ENCODE data around the gene TSHZ3.
A peak's percentile ranks its signal among the peaks of the same experiment; 100 is the strongest.

Gene TSHZ3

DNA sequence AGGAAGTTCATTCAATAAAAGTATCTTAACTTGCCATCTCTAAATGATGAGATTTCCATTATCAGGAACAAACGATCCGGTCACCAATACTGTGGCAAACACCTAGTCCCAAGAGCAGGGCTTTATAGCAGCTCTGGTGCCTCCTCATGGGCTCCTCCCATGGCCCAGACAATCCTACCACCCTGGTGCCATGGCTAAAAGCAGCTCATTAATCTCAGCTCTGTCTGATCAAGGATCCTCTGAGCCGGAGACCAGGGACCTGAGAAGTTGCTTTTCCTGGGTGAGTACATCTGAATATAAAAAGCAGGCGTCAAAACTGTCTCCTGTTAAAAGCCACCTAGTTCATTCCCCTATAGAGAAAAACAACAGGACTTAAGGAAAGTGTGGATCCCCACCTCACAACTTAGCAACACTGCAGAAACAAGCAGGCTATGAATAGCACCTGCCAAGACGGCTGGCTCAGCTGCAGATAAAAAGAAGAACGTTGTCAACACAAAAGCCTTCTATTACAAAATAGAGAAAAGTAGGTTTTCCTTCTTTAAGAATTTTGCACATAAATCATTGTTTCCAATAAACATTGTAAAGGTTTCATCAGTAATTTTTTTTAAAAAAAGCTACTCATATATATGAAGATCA lies 30.3 kb downstream of the TSHZ3 start:
- TF ChIP-seq MYC (IDR thresholded peaks at IDR 0.05; ENCODE audit: low read depth, low read length) (no peak), POLR2A (IDR thresholded peaks at IDR 0.05; ENCODE audit: extremely low read depth, insufficient read length) (no peak)
- TF ChIP-seq, protein P1, sequence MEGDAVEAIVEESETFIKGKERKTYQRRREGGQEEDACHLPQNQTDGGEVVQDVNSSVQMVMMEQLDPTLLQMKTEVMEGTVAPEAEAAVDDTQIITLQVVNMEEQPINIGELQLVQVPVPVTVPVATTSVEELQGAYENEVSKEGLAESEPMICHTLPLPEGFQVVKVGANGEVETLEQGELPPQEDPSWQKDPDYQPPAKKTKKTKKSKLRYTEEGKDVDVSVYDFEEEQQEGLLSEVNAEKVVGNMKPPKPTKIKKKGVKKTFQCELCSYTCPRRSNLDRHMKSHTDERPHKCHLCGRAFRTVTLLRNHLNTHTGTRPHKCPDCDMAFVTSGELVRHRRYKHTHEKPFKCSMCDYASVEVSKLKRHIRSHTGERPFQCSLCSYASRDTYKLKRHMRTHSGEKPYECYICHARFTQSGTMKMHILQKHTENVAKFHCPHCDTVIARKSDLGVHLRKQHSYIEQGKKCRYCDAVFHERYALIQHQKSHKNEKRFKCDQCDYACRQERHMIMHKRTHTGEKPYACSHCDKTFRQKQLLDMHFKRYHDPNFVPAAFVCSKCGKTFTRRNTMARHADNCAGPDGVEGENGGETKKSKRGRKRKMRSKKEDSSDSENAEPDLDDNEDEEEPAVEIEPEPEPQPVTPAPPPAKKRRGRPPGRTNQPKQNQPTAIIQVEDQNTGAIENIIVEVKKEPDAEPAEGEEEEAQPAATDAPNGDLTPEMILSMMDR (IDR thresholded peaks at IDR 0.05; ENCODE audit: low read depth, low read length), result no peak
- TF ChIP-seq, protein P2, sequence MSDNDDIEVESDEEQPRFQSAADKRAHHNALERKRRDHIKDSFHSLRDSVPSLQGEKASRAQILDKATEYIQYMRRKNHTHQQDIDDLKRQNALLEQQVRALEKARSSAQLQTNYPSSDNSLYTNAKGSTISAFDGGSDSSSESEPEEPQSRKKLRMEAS (IDR thresholded peaks at IDR 0.05; ENCODE audit: low read depth, low read length), result no peak
- no peak overlapping the region for H3K4me3 ChIP-seq (ENCODE audit: low read depth, low read length)
- DNase-seq (ENCODE audit: low read depth), result no peak

DNA sequence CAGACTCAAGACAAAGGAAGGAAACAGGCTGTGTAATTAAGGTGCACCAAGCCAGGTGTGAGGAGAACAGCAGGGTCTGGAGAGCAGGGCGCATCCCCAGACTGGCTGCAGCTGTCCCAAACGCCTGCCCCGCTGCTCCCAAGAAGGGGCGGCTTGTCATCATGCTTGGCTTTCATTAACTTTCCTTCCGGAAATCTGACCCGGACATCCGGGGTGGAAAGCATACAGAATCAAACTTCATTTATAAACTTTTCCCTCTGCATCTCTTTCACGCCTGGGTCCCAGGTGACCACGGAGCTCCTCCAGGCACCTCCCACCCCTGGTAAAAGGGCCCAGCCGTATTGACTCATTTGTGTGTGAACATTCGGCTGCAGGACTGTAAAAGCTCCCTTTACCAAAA lies 31.7 kb downstream of the TSHZ3 start:
- DNase-seq (ENCODE audit: low read depth), result no peak
- no peak overlapping the region for H3K4me3 ChIP-seq (ENCODE audit: low read depth, low read length)
- no peak for TF ChIP-seq POLR2A (IDR thresholded peaks at IDR 0.05; ENCODE audit: extremely low read depth, insufficient read length)
- TF ChIP-seq MYC (IDR thresholded peaks at IDR 0.05; ENCODE audit: low read depth, low read length), result no peak
- TF ChIP-seq, protein P1 (IDR thresholded peaks at IDR 0.05; ENCODE audit: low read depth, low read length), result no peak
- TF ChIP-seq, protein P2 (IDR thresholded peaks at IDR 0.05; ENCODE audit: low read depth, low read length), result no peak

DNA sequence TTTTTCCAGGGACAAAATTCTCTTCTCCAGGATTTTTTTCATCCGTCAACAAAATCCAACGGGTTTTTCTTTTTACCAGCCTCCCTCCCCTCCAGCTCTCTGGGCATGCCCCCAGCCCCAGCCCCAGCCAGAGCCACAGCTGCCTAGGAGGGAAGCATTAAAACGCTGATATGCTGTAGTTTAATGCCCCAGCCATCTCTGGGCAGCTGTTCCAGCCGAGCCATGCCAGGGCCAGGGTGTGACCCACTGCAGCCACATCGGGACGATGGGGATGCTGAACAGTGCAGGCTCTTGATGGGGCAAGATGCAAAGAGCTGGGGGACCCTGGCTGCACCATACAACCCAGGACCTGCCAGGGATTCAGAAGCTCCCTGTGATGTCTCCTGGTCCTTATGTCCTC lies 32.1 kb downstream of the TSHZ3 start:
- no peak overlapping the region for H3K4me3 ChIP-seq (ENCODE audit: low read depth, low read length)
- DNase-seq (ENCODE audit: low read depth), result no peak
- TF ChIP-seq MYC (IDR thresholded peaks at IDR 0.05; ENCODE audit: low read depth, low read length), result no peak

DNA sequence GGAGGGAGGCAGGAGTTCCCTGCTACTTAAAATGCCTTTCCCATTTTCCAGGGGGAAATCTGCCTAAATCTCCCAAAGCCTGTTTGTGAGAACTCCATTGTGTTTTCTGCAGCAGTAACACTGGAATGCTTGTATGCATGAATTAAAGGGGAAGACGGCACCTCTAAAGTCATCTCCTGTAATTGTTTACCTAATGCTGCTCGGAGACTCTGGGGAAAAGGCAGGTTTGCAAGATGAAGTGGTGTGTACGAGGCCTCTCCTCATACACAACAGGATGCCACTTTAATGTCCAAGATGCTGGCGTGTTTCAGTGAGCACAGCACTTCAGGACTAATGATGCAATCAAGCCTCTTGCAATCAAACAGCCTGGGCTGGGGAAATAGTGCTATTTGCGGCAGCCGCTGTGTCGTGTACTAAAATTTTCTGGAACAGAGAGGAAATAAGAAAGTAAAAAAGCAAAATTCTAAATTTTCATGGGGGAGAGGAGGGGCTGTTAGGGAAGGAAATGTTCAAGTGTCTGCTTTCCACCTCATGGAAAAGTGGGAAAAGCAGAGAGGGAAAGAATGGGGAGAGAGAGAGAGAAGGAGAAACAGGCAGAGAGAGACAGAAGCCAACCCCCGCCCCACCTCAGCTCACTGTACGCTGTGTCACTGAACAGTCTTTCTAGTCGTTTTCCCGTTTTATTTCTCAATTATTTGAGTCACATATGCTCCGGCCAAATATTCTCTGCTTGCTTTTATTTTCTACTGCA lies 32.9 kb downstream of the TSHZ3 start:
- peak overlapping the region; percentile 53 for H3K4me3 ChIP-seq (ENCODE audit: low read depth, low read length)
- TF ChIP-seq MYC (IDR thresholded peaks at IDR 0.05; ENCODE audit: low read depth, low read length), result no peak
- no peak for TF ChIP-seq POLR2A (IDR thresholded peaks at IDR 0.05; ENCODE audit: extremely low read depth, insufficient read length)
- TF ChIP-seq, protein P2 (IDR thresholded peaks at IDR 0.05; ENCODE audit: low read depth, low read length), result no peak
- TF ChIP-seq, protein P1 (IDR thresholded peaks at IDR 0.05; ENCODE audit: low read depth, low read length), result no peak
- peak; percentile 80 for DNase-seq (ENCODE audit: low read depth)

DNA sequence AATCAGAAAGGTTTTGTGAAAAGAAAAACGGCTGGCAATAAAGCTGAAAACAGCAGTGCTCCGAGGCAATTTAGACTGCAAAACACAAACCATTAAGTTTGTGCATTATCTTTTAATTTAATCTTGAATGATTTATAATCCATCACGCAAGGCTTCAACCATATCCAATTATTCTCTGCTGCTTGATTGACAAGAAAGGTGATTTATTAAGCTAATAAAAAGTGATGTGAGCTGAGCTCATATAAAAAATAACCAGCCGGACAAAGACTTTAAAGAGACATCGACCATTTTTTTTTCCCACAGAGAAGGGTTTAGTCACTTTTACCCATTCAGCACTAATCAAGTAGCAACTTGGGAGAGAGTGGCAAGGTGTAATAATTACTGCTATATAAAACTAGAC lies 33.6 kb downstream of the TSHZ3 start:
- no peak for TF ChIP-seq MYC (IDR thresholded peaks at IDR 0.05; ENCODE audit: low read depth, low read length)
- TF ChIP-seq, protein P2 (IDR thresholded peaks at IDR 0.05; ENCODE audit: low read depth, low read length), result no peak
- TF ChIP-seq, protein P1 (IDR thresholded peaks at IDR 0.05; ENCODE audit: low read depth, low read length), result no peak
- no peak for TF ChIP-seq POLR2A (IDR thresholded peaks at IDR 0.05; ENCODE audit: extremely low read depth, insufficient read length)
- no peak overlapping the region for H3K4me3 ChIP-seq (ENCODE audit: low read depth, low read length)
- no peak for DNase-seq (ENCODE audit: low read depth)

DNA sequence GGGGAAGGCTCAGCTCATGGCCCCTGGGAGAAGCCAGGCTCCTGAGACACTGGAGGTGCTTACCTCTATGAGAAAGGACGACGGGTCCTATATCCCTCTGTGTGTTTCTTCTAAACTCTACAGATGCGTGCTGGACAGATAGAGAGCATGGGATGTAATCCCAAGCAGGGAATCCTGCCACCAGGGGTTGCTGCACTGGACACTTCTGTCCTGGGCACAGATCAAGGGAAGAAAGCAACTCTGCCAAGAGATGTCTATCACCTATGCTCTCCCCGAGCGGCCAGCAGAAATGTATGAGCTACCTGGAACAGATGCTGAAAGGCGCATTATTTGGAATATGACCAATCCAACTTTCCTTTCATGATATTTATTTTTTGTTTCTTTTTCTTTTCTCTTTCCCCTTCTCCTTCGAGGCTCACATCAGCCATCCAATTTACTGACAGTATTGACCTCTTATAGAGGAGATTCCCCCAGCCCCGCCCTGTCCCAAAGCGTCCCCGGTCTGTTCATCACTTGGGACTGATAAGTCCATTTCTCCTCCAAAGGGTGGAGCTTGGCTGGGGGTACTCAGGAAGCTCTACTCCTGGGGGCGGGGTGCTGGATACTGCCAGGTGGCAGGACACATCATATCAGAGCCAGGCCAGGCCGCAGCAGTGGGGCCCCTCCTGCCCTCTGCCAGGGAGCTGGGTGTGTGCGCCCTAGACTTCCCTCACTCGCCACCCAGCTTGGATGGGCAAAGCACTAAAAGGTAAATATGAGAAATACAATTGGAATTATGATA lies 34.2 kb downstream of the TSHZ3 start:
- TF ChIP-seq POLR2A (IDR thresholded peaks at IDR 0.05; ENCODE audit: extremely low read depth, insufficient read length), result no peak
- TF ChIP-seq, protein P1 (IDR thresholded peaks at IDR 0.05; ENCODE audit: low read depth, low read length), result no peak
- TF ChIP-seq, protein P2 (IDR thresholded peaks at IDR 0.05; ENCODE audit: low read depth, low read length), result no peak
- no peak for TF ChIP-seq MYC (IDR thresholded peaks at IDR 0.05; ENCODE audit: low read depth, low read length)
- DNase-seq (ENCODE audit: low read depth), result no peak
- H3K4me3 ChIP-seq (ENCODE audit: low read depth, low read length), result no peak overlapping the region
